A549 treated with CORT108297 at 1 μM for 4 hours (cell line): ENCODE measurements around the gene P2RY8. TPM values are rescaled to one million over a fixed set of nuclear protein-coding genes. Genes with fewer than 3 reads are reported as not detected.

Experiments used
- total RNA-seq: library from RNA; stranded (reverse); fragments of 200-300 nt; extraction: Qiagen RNA extraction; gene quantifications from 5 replicates; pipeline ENCODE4 v1.2.3, GENCODE V29; 2022

Gene P2RY8, protein sequence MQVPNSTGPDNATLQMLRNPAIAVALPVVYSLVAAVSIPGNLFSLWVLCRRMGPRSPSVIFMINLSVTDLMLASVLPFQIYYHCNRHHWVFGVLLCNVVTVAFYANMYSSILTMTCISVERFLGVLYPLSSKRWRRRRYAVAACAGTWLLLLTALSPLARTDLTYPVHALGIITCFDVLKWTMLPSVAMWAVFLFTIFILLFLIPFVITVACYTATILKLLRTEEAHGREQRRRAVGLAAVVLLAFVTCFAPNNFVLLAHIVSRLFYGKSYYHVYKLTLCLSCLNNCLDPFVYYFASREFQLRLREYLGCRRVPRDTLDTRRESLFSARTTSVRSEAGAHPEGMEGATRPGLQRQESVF
- total RNA-seq, result 0.02 TPM in 4 of 5 replicates, not detected in the other

GRCh38 chrX:1537031-1537715 lies at the start of gene P2RY8:
TSS of gene P2RY8 (minus strand) at chrX:1537185. CDS start at chrX:1466558, 70,627 bp downstream.

DNA sequence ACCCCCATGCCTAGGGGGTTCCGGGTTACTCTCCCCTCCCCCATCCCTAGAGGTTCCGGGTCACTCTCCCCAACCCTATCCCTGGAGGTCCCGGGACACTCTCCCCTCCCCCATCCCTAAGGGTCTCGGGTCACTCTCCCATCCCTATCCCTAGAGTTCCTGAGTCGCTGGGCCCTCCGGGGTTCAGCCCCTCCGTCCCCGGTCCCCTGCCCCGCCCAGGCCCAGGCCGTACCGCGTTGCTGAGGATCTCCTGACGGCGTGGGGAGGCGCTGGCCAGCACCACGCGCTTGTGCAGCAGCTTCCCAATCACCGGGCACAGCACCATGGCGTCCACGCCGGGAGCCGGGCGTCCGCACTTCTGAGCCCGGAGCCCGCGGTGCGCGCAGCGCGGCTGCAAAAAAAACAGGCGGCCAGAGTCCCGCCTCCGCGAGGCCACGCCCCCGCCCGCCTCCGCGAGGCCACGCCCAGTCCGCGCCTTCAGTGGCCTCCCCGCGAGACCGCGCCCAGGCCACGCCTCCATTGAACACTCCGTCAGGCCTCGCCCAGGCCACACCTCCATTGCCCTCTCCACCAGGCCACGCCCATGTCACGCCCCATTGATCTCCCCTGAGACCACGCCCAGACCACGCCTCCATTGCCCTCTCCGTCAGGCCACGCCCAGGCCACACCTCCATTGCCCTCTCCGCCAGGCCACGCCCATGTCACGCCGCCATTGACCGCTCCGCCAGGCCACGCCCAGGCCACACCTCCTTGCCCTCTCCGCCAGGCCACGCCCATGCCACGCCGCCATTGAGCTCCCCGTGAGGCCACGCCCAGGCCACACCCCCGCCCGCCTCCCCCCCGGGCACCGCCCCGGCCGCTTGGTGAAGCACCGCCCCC lies 84.2 kb downstream of the P2RY8 start, which contains the start of gene ASMTL:
Gene ASMTL (minus strand): TSS at position 394 of the 879 bp plus-strand sequence. CDS start 69 bp downstream, at position 325.

Other genes starting within 250 kb of the P2RY8 start
- gene IL3RA, start 200.4 kb downstream of the P2RY8 start, total RNA-seq, result 0.10 to 0.38 TPM (median 0.17 TPM) in 5 replicates
- gene SLC25A6, start 145.1 kb downstream of the P2RY8 start, total RNA-seq, result 394 to 502 TPM (median 486 TPM) in 5 replicates
- 17.0 to 20.5 TPM (median 18.5 TPM) in 5 replicates for gene ASMTL, start 84.3 kb downstream of the P2RY8 start, total RNA-seq
- 25.4 to 39.3 TPM (median 36.1 TPM) in 5 replicates for gene AKAP17A, start 54.4 kb upstream of the P2RY8 start, total RNA-seq
- gene ASMT, start 77.9 kb upstream of the P2RY8 start, total RNA-seq, result 0.12 to 0.44 TPM (median 0.32 TPM) in 4 of 5 replicates, not detected in the other